Measurements from ENCODE around the gene GPS2.

DNA sequence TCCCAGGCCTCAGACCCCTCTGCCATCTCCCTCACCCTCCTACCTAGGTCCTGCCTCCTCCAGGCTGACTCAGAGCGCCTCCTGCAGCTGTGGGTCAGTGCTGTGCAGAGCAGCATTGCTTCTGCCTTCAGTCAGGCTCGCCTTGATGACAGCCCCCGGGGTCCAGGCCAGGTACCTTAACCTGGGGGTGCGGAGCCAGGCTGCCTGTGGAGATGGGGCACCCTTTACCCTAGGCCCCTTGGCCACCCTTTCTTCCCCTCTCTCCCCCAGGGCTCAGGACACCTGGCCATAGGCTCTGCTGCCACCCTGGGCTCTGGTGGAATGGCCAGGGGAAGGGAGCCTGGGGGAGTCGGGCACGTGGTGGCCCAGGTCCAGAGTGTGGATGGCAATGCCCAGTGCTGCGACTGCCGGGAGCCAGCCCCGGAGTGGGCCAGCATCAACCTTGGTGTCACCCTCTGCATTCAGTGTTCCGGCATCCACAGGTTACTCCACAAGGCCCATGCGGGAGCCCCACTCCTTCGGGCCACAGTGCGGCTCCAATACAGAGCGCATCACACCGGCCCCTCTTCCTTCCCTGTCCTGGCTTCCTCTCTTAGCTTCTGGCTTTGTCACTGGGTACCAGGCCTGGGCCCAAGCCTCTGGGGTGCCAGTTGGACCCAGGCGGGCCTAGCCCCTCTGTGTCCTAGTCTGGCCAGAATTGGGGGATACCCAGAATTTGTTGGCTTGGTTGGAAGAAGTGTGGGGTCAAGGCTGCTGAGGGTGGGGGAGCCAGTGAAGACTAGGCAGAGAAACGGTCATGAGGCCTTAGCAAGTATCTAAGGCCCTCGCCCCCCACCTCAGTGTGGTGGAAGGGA lies 31.8 kb upstream of the GPS2 start:
- TF ChIP-seq, protein P1, sequence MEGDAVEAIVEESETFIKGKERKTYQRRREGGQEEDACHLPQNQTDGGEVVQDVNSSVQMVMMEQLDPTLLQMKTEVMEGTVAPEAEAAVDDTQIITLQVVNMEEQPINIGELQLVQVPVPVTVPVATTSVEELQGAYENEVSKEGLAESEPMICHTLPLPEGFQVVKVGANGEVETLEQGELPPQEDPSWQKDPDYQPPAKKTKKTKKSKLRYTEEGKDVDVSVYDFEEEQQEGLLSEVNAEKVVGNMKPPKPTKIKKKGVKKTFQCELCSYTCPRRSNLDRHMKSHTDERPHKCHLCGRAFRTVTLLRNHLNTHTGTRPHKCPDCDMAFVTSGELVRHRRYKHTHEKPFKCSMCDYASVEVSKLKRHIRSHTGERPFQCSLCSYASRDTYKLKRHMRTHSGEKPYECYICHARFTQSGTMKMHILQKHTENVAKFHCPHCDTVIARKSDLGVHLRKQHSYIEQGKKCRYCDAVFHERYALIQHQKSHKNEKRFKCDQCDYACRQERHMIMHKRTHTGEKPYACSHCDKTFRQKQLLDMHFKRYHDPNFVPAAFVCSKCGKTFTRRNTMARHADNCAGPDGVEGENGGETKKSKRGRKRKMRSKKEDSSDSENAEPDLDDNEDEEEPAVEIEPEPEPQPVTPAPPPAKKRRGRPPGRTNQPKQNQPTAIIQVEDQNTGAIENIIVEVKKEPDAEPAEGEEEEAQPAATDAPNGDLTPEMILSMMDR (IDR thresholded peaks at IDR 0.05), result no peak
- TF ChIP-seq POLR2A (IDR thresholded peaks at IDR 0.05), result peak; percentile 4
- no peak for TF ChIP-seq POLR2AphosphoS5 (IDR thresholded peaks at IDR 0.05)
